H1 (cell line): ENCODE data around the gene CHCHD3.

Experiments
- BRCA1 ChIP-seq: IDR thresholded peaks from 2 replicates; pipeline ENCODE4 v1.6.1; 2012; ENCODE audit warnings: low read depth, low read length, improper control_type of control experiment
- CEBPB ChIP-seq: IDR thresholded peaks from 2 replicates; pipeline ENCODE4 v1.6.1; 2012; ENCODE audit warnings: low read depth, low read length
- EZH2 ChIP-seq: fragments of 200-600 bp; sonication (generic); IDR thresholded peaks from 2 replicates; pipeline ENCODE4 v1.7.1; 2012; ENCODE audit warnings: low read depth, mild to moderate bottlenecking, moderate library complexity, low read length, inconsistent platforms; ENCODE audit not compliant: severe bottlenecking
- JUN ChIP-seq: IDR thresholded peaks from 2 replicates; pipeline ENCODE4 v1.6.1; 2011; ENCODE audit warnings: low read depth, mild to moderate bottlenecking, improper control_type of control experiment, low read length
- MAFK ChIP-seq: IDR thresholded peaks from 2 replicates; pipeline ENCODE4 v1.6.1; 2012; ENCODE audit warnings: low read depth, mild to moderate bottlenecking, improper control_type of control experiment, low read length
- POLR2A ChIP-seq, 2 experiments: IDR thresholded peaks; 1 replicate in 1 of 2; 2 replicates in 1 of 2; pipeline ENCODE4 v1.6.1; 2011; ENCODE audit warnings: low read depth in 2 of 2, low read length in 2 of 2, mild to moderate bottlenecking in 2 of 2; ENCODE audit errors: control extremely low read depth in 1 of 2
- TF ChIP-seq, protein P1 (sequence below): IDR thresholded peaks from 2 replicates; pipeline ENCODE4 v1.6.1; 2011; ENCODE audit warnings: low read length, improper control_type of control experiment
- TF ChIP-seq, protein P2 (sequence below), 3 experiments: IDR thresholded peaks; 1 replicate in 2 of 3; 2 replicates in 1 of 3; pipeline versions ENCODE4 v1.5.1 to v1.6.1; 2011; ENCODE audit warnings: low read length in 3 of 3, mild to moderate bottlenecking in 3 of 3, inconsistent platforms in 2 of 3, low read depth in 1 of 3, moderate library complexity in 1 of 3; ENCODE audit not compliant: insufficient read depth in 1 of 3; ENCODE audit errors: control extremely low read depth in 1 of 3

DNA sequence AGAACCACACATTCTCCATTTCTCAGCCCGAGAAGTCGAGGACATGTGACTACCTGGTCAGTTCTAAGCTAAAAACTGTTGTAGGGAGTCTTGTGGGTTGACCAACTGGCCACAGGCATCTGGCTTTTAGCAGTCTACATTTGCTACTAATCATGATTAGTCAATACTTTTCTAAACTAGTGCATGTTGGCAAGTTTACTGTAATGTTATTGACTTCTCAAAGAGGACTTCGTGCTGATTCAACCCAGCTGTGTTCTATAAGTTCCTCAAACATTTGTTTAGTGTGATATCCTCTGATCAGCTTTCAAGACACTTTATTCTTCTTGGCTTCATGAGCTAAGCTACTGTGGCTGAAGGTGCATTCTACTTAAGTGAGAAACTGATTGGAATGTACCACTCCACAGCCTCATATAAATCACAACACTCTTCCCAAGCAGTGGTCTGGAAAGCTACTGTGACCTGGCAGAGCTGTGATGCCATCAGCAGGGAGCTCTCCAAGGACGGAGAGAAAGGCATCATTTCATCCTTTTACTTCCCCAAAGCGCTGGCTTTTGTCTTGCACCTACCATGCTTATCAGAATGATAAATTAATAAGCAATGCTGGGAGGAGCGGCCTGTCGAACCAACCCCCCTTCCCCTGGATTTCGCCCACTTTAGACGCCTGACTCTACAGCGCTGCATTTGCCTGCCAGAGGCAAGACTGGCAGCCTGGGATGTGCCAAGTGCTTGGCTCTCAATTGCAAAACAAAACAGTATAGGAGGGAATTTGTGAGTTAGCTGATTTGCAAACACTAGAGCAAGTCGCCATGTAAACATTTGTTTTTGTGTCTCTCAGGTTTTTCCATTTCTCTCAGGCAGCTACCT lies 298.9 kb downstream of the CHCHD3 start:
- no peak for TF ChIP-seq CEBPB
- no peak for TF ChIP-seq JUN
- no peak for TF ChIP-seq POLR2A (IDR thresholded peaks at IDR 0.05; ENCODE audit: control extremely low read depth in 1 of 2, low read depth in 2 of 2, low read length in 2 of 2)
- TF ChIP-seq, protein P1, sequence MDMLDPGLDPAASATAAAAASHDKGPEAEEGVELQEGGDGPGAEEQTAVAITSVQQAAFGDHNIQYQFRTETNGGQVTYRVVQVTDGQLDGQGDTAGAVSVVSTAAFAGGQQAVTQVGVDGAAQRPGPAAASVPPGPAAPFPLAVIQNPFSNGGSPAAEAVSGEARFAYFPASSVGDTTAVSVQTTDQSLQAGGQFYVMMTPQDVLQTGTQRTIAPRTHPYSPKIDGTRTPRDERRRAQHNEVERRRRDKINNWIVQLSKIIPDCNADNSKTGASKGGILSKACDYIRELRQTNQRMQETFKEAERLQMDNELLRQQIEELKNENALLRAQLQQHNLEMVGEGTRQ = no peak
- TF ChIP-seq EZH2 = no peak
- TF ChIP-seq MAFK = no peak
- TF ChIP-seq, protein P2, sequence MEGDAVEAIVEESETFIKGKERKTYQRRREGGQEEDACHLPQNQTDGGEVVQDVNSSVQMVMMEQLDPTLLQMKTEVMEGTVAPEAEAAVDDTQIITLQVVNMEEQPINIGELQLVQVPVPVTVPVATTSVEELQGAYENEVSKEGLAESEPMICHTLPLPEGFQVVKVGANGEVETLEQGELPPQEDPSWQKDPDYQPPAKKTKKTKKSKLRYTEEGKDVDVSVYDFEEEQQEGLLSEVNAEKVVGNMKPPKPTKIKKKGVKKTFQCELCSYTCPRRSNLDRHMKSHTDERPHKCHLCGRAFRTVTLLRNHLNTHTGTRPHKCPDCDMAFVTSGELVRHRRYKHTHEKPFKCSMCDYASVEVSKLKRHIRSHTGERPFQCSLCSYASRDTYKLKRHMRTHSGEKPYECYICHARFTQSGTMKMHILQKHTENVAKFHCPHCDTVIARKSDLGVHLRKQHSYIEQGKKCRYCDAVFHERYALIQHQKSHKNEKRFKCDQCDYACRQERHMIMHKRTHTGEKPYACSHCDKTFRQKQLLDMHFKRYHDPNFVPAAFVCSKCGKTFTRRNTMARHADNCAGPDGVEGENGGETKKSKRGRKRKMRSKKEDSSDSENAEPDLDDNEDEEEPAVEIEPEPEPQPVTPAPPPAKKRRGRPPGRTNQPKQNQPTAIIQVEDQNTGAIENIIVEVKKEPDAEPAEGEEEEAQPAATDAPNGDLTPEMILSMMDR (IDR thresholded peaks at IDR 0.05; ENCODE audit: control extremely low read depth in 1 of 3, insufficient read depth in 1 of 3, low read depth in 1 of 3, low read length in 3 of 3) = no peak
- TF ChIP-seq BRCA1 = no peak
